B cell (primary cell): ENCODE measurements around the gene VKORC1.

Experiments used
- EZH2 ChIP-seq: IDR thresholded peaks from 2 replicates; pipeline ENCODE4 v1.6.1; 2012; ENCODE audit warnings: borderline replicate concordance, low read depth, mild to moderate bottlenecking, moderate library complexity, low read length; ENCODE audit not compliant: insufficient read depth, poor library complexity, severe bottlenecking
- TF ChIP-seq, protein P1 (sequence below): fragments of 200-600 bp; IDR thresholded peaks from one replicate; pipeline ENCODE4 v1.8.0; 2022; ENCODE audit warnings: antibody characterized with exemption, mild to moderate bottlenecking

GRCh38 chr16:31118223-31119155, 23.9 kb upstream of the VKORC1 start:
- TF ChIP-seq, protein P1, sequence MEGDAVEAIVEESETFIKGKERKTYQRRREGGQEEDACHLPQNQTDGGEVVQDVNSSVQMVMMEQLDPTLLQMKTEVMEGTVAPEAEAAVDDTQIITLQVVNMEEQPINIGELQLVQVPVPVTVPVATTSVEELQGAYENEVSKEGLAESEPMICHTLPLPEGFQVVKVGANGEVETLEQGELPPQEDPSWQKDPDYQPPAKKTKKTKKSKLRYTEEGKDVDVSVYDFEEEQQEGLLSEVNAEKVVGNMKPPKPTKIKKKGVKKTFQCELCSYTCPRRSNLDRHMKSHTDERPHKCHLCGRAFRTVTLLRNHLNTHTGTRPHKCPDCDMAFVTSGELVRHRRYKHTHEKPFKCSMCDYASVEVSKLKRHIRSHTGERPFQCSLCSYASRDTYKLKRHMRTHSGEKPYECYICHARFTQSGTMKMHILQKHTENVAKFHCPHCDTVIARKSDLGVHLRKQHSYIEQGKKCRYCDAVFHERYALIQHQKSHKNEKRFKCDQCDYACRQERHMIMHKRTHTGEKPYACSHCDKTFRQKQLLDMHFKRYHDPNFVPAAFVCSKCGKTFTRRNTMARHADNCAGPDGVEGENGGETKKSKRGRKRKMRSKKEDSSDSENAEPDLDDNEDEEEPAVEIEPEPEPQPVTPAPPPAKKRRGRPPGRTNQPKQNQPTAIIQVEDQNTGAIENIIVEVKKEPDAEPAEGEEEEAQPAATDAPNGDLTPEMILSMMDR, result no peak
- TF ChIP-seq EZH2, result no peak
